ENCODE results near the gene THG1L.
"Not testable (repeated sequence)": the region's sequence is repeated elsewhere in the genome, so short reads cannot be mapped to it uniquely, and the experiment has no call there.

The THG1L gene

GRCh38 chr5:157731272-157732129 lies at the start of gene THG1L:
Gene THG1L (plus strand): TSS chr5:157731420. CDS start chr5:157731441, 21 bp downstream.
- peak; percentile 97 for DNase-seq (ENCODE audit: low read depth)

GRCh38 chr5:157682257-157682656 lies 49.0 kb upstream of the THG1L start:
- no peak for DNase-seq (ENCODE audit: low read depth)

GRCh38 chr5:157686276-157687197 lies 44.7 kb upstream of the THG1L start:
- DNase-seq (ENCODE audit: low read depth): not testable (repeated sequence)

GRCh38 chr5:157687198-157687554 lies 44.0 kb upstream of the THG1L start:
- no peak for DNase-seq (ENCODE audit: low read depth)

- no peak for DNase-seq (ENCODE audit: low read depth)
Measured at GRCh38 chr5:157689942-157690689, 41.1 kb upstream of the THG1L start.

GRCh38 chr5:157690690-157691433 lies 40.4 kb upstream of the THG1L start:
- no peak for DNase-seq (ENCODE audit: low read depth)

GRCh38 chr5:157693816-157694215 lies 37.4 kb upstream of the THG1L start:
- not testable (repeated sequence) for DNase-seq (ENCODE audit: low read depth)

- DNase-seq (ENCODE audit: low read depth): not testable (repeated sequence)
Measured at GRCh38 chr5:157696154-157696553, 35.1 kb upstream of the THG1L start.

- DNase-seq (ENCODE audit: low read depth): not testable (repeated sequence)
Measured at GRCh38 chr5:157698674-157699073, 32.5 kb upstream of the THG1L start.

- no peak for DNase-seq (ENCODE audit: low read depth)
Measured at GRCh38 chr5:157703736-157704135, 27.5 kb upstream of the THG1L start.

- no peak for DNase-seq (ENCODE audit: low read depth)
Measured at GRCh38 chr5:157708866-157709265, 22.4 kb upstream of the THG1L start.

- no peak for DNase-seq (ENCODE audit: low read depth)
Measured at GRCh38 chr5:157709346-157709745, 21.9 kb upstream of the THG1L start.

- DNase-seq (ENCODE audit: low read depth): no peak
Measured at GRCh38 chr5:157710431-157710830, 20.8 kb upstream of the THG1L start.

- DNase-seq (ENCODE audit: low read depth): peak; percentile 64
Measured at GRCh38 chr5:157710882-157711281, 20.3 kb upstream of the THG1L start.

- no peak for DNase-seq (ENCODE audit: low read depth)
Measured at GRCh38 chr5:157713830-157714595, 17.2 kb upstream of the THG1L start.

- DNase-seq (ENCODE audit: low read depth): no peak
Measured at GRCh38 chr5:157714596-157714864, 16.7 kb upstream of the THG1L start.

- DNase-seq (ENCODE audit: low read depth): peak; percentile 58
Measured at GRCh38 chr5:157718519-157718918, 12.7 kb upstream of the THG1L start.

- DNase-seq (ENCODE audit: low read depth): no peak
Measured at GRCh38 chr5:157719245-157719644, 12.0 kb upstream of the THG1L start.

- no peak for DNase-seq (ENCODE audit: low read depth)
Measured at GRCh38 chr5:157721159-157721558, 10.1 kb upstream of the THG1L start.

GRCh38 chr5:157722895-157723294 lies 8.3 kb upstream of the THG1L start:
- DNase-seq (ENCODE audit: low read depth): not testable (repeated sequence)

- not testable (repeated sequence) for DNase-seq (ENCODE audit: low read depth)
Measured at GRCh38 chr5:157726607-157727006, 4.6 kb upstream of the THG1L start.
